Measurements from ENCODE around the gene PLVAP.

The PLVAP gene

GRCh38 chr19:17321655-17322489 is 55.3 kb downstream of the PLVAP start:
- H3K9me3 Mint-ChIP-seq = no peaks in the 10 kb centered on the region
- no peak overlapping the region for H3K27ac Mint-ChIP-seq
- H3K27me3 Mint-ChIP-seq (ENCODE audit: low read depth) = peaks cover 1% of the 10 kb centered on the region
- no peak overlapping the region for H3K4me3 Mint-ChIP-seq
- no peak for TF ChIP-seq CTCF (IDR thresholded peaks at IDR 0.05; ENCODE audit: unreplicated experiment in 3 of 3)
- H3K36me3 Mint-ChIP-seq (ENCODE audit: low read depth) = peaks cover 11% of the 10 kb centered on the region
- no peaks in the 10 kb centered on the region for H3K4me1 Mint-ChIP-seq

GRCh38 chr19:17320435-17320834 is 56.7 kb downstream of the PLVAP start:
- Mint-ChIP-seq H3K4me3 (no peak overlapping the region), H3K4me1 (no peaks in the 10 kb centered on the region), H3K9me3 (no peaks in the 10 kb centered on the region), H3K27me3 (ENCODE audit: low read depth) (no peaks in the 10 kb centered on the region), H3K27ac (no peak overlapping the region), H3K36me3 (ENCODE audit: low read depth) (peaks cover 19% of the 10 kb centered on the region)
- no peak for TF ChIP-seq CTCF (IDR thresholded peaks at IDR 0.05; ENCODE audit: unreplicated experiment in 3 of 3)

- H3K9me3 Mint-ChIP-seq = no peaks in the 10 kb centered on the region
- peaks cover 20% of the 10 kb centered on the region for H3K36me3 Mint-ChIP-seq (ENCODE audit: low read depth)
- no peaks in the 10 kb centered on the region for H3K4me1 Mint-ChIP-seq
- no peak overlapping the region for H3K27ac Mint-ChIP-seq
- no peak for TF ChIP-seq CTCF (IDR thresholded peaks at IDR 0.05; ENCODE audit: unreplicated experiment in 3 of 3)
- no peak overlapping the region for H3K4me3 Mint-ChIP-seq
- no peaks in the 10 kb centered on the region for H3K27me3 Mint-ChIP-seq (ENCODE audit: low read depth)
Measured at GRCh38 chr19:17319473-17320238, 57.5 kb downstream of the PLVAP start.

GRCh38 chr19:17318966-17319365 is 58.2 kb downstream of the PLVAP start:
- no peaks in the 10 kb centered on the region for H3K9me3 Mint-ChIP-seq
- no peaks in the 10 kb centered on the region for H3K4me1 Mint-ChIP-seq
- TF ChIP-seq CTCF (IDR thresholded peaks at IDR 0.05; ENCODE audit: unreplicated experiment in 3 of 3) = no peak
- H3K27ac Mint-ChIP-seq = no peak overlapping the region
- H3K4me3 Mint-ChIP-seq = no peak overlapping the region
- H3K36me3 Mint-ChIP-seq (ENCODE audit: low read depth) = peaks cover 24% of the 10 kb centered on the region
- no peaks in the 10 kb centered on the region for H3K27me3 Mint-ChIP-seq (ENCODE audit: low read depth)

GRCh38 chr19:17314007-17314593 is 63.0 kb downstream of the PLVAP start:
- Mint-ChIP-seq H3K9me3 (no peaks in the 10 kb centered on the region), H3K27me3 (ENCODE audit: low read depth) (no peaks in the 10 kb centered on the region), H3K4me3 (peak overlapping the region in 1 of 3 experiments; percentile 41), H3K27ac (no peak overlapping the region), H3K36me3 (ENCODE audit: low read depth) (peaks cover 21% of the 10 kb centered on the region), H3K4me1 (peaks cover 15% of the 10 kb centered on the region)
- no peak for TF ChIP-seq CTCF (IDR thresholded peaks at IDR 0.05; ENCODE audit: unreplicated experiment in 3 of 3)

Data from nephron (organoid).